Upper lobe of right lung (tissue), 1 donor: Measurements from ENCODE around the gene RASA2. TPM values are rescaled to one million over a fixed set of nuclear protein-coding genes. Genes with fewer than 3 reads are reported as not detected.

Experiments
- ATAC-seq: fragments of 200-7000 bp; cut with Tn5 transposase; one replicate; pipeline ENCODE4 v1.9.1; 2020; ENCODE audit warnings: mild to moderate bottlenecking, moderate library complexity
- DNase-seq: peaks from one replicate; pipeline ENCODE4 v3.0.0-alpha.2; 2020
- H3K27ac ChIP-seq: fragments of 200-600 bp; one replicate; pipeline ENCODE4 v1.8.0; 2022
- H3K27me3 ChIP-seq: fragments of 200-600 bp; one replicate; pipeline ENCODE4 v1.8.0; 2022; ENCODE audit warnings: mild to moderate bottlenecking
- H3K36me3 ChIP-seq: fragments of 200-600 bp; one replicate; pipeline ENCODE4 v1.8.0; 2022
- H3K4me1 ChIP-seq: fragments of 200-600 bp; one replicate; pipeline ENCODE4 v1.8.0; 2022
- H3K4me3 ChIP-seq: fragments of 200-600 bp; one replicate; pipeline ENCODE4 v1.8.0; 2022; ENCODE audit warnings: mild to moderate bottlenecking
- H3K9me3 ChIP-seq: fragments of 200-600 bp; one replicate; pipeline ENCODE4 v1.8.0; 2022
- intact Hi-C: fragments of 100-400 bp; cut with DNase I; formaldehyde crosslinking; loops from one replicate; pipeline ENCODE4 v1.11.0; 2022
- total RNA-seq: library from RNA; stranded (reverse); fragmentation: NEBNext Ultra II Directional; extraction: Animal tissue kit (Norgen Biotek cat#: 25700); gene quantifications from one replicate; pipeline ENCODE4 v1.2.1, GENCODE V29; 2021
- TF ChIP-seq, protein P1 (sequence below): fragments of 200-600 bp; IDR thresholded peaks from one replicate; pipeline ENCODE4 v1.8.0; 2022; ENCODE audit warnings: antibody characterized with exemption
- donor health status: DM: no; HTN: yes; CAD: no; lungs with severe emphysema.

Gene RASA2
- total RNA-seq, 1 donor from 2014 or later, result 30.3 TPM

DNA sequence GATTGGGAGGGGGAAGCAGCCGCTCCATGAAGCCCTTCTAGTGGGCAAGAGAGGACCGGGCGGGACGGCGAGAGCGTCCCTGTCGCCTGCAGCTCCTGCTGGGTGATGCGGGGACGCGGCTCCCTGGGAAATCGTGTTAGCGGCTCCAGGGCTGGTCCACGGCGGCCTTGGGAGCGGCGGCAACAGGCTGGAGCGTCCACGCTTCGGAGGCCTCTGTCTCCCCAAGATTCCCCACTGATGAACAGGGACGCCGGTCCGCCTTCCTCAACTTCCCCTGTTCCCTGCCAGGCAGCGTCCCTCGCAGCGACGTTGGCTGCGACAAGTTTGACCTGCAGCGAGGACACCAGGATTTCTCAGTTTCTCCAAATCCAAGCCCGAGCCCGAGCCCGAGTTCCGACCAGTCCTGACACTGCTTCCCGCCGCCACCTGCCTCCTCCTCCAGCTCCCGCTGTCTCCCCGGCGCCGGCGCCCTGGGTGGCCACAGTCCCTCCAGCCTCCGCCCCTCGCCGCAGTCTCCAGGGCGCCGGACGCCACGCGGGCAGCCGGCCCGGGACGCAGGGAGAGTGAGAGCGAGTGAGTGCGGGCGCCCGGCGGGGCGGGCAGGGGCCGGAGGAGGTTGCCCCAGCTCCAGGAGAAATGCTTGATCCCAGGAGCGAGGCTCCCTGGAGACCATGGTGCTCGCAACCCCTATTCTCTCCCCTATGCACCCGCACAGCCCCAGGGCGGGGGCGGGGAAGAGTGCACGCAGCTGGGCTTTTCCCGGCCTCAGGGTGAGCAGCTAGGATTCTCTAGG, 173.2 kb downstream of the RASA2 start:
- Histone ChIP-seq H3K4me1 (peaks cover 14% of the 10 kb centered on the region), H3K27me3 (no peaks in the 10 kb centered on the region), H3K9me3 (no peaks in the 10 kb centered on the region), H3K36me3 (no peaks in the 10 kb centered on the region), H3K27ac (no peak overlapping the region), H3K4me3 (peak overlapping the region; percentile 58)
- TF ChIP-seq, protein P1, sequence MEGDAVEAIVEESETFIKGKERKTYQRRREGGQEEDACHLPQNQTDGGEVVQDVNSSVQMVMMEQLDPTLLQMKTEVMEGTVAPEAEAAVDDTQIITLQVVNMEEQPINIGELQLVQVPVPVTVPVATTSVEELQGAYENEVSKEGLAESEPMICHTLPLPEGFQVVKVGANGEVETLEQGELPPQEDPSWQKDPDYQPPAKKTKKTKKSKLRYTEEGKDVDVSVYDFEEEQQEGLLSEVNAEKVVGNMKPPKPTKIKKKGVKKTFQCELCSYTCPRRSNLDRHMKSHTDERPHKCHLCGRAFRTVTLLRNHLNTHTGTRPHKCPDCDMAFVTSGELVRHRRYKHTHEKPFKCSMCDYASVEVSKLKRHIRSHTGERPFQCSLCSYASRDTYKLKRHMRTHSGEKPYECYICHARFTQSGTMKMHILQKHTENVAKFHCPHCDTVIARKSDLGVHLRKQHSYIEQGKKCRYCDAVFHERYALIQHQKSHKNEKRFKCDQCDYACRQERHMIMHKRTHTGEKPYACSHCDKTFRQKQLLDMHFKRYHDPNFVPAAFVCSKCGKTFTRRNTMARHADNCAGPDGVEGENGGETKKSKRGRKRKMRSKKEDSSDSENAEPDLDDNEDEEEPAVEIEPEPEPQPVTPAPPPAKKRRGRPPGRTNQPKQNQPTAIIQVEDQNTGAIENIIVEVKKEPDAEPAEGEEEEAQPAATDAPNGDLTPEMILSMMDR, result no peak
- peak; percentile 94 for ATAC-seq
- intact Hi-C loops, result no loop called here
- DNase-seq, result peak; percentile 83

DNA sequence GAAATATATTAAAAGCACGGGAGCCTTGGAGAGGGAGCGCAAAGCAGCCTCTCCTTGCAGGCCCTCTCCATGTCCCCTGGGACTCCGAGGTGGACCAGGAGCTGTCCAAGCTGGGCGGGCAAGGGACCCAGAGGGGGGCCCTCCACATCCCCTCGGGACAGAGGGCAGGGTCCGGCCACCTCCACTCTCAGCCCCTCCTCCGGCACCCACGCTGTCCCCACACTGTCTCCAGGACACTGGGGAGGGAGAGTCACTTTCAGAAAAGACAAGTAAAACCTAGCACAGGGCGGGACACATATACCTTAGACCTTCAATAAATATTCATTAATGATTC, 173.8 kb downstream of the RASA2 start:
- Histone ChIP-seq H3K36me3 (no peaks in the 10 kb centered on the region), H3K4me1 (peaks cover 14% of the 10 kb centered on the region), H3K27me3 (no peaks in the 10 kb centered on the region), H3K27ac (no peak overlapping the region), H3K9me3 (no peaks in the 10 kb centered on the region), H3K4me3 (peak overlapping the region; percentile 58)
- peak; percentile 2 for ATAC-seq
- intact Hi-C loops, result no loop called here
- DNase-seq, result no peak
- TF ChIP-seq, protein P1, result no peak

DNA sequence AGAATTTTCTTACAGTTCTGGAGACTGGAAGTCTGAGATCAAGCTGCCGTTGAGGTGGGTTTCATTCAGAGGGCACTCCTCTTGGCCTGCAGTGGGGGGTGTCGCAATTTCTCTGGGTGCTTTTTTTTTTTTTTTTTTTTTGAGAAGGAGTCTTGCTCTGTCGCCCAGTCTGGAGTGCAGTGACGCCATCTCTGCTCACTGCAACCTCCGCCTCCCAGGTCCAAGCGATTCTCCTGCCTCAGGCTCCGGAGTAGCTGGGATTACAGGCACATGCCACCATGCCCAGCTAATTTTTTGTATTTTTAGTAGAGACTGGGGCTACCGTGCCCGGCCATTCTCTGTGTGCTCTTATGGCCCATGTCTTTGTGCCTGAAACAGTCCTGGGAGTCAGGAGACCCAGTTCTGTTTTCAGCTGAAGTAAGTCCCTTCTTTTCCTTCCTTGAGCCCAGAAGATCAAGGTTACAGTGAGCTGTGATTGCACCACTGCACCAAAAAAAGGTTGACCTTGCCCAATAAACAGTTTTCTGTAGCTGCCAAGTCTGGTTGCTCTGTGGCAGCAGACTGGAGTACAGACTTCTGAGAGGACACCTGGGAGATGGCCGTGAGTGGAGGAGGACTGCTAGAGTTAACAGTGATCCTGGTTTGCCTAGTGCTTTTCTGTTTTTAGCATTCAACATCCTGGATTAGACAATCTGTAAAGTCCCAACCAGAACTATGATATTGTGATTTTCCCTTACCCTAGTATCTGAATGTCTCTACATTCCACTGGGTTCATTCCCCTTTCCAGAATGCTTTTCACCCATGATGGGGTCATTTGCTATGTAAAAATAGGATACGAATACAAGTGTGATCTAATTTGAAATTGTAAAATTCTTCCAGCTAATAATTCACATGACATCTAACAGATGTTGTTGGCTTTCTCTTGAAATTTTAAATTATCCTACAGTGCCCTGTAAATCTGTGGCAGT, 174.7 kb downstream of the RASA2 start:
- peaks cover 14% of the 10 kb centered on the region for H3K4me1 ChIP-seq
- no peak overlapping the region for H3K4me3 ChIP-seq
- TF ChIP-seq, protein P1, result no peak
- H3K27ac ChIP-seq, result no peak overlapping the region
- intact Hi-C loops, result no loop called here
- H3K9me3 ChIP-seq, result no peaks in the 10 kb centered on the region
- no peaks in the 10 kb centered on the region for H3K36me3 ChIP-seq
- ATAC-seq (no peak), DNase-seq (no peak)
- H3K27me3 ChIP-seq, result no peaks in the 10 kb centered on the region

DNA sequence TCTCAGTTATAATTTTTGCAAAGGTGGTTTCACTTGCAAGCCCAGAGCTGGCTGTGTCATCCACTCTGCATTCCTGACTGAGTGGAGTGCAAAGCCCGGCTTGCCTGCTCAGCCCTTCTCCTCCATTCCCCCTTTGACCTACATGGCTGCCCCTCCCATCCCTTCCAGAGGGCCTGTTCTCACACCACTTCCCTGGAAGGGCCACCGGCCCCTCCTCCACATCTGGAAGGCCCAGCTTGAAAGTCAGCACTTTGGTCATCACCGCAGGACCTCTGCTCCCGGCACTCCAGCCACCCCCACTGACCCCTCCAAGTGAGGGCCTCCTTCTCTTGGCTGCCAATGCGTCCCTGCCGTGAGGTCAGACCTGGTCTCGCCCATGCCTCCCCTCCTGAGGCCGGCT, 177.2 kb downstream of the RASA2 start:
- DNase-seq, result peak; percentile 66
- intact Hi-C loops, result no loop called here

More for the DNA sequence above, 177.2 kb downstream of the RASA2 start:
- peaks cover 14% of the 10 kb centered on the region for H3K4me1 ChIP-seq
- peak; percentile 75 for ATAC-seq
- no peaks in the 10 kb centered on the region for H3K9me3 ChIP-seq
- no peaks in the 10 kb centered on the region for H3K27me3 ChIP-seq
- H3K36me3 ChIP-seq, result no peaks in the 10 kb centered on the region
- no peak overlapping the region for H3K4me3 ChIP-seq
- no peak overlapping the region for H3K27ac ChIP-seq
- TF ChIP-seq, protein P1, result no peak

Other genes with a start within 250 kb of the RASA2 start
- gene ZBTB38, start 118.5 kb upstream of the RASA2 start, total RNA-seq, result 118 TPM